Uterus (tissue), 2 donors: ENCODE data around the gene RSRP1.
"Not testable (repeated sequence)": the region's sequence is repeated elsewhere in the genome, so short reads cannot be mapped to it uniquely, and the experiment has no call there.

Experiments
- CTCF ChIP-seq, 4 experiments: fragments of 200-600 bp in 2 of 4; fragments of 450-650 bp in 2 of 4; sonication (generic) in 2 of 4; IDR thresholded peaks; one replicate each; pipeline ENCODE4 v1.5.1; 2016 to 2019; ENCODE audit warnings: antibody characterized with exemption in 4 of 4, mild to moderate bottlenecking in 2 of 4, moderate library complexity in 1 of 4
- POLR2A ChIP-seq, 2 donors: fragments of 450-650 bp; IDR thresholded peaks; one replicate each; pipeline ENCODE4 v1.6.1; 2016; ENCODE audit warnings: antibody characterized with exemption in 2 of 2, mild to moderate bottlenecking in 1 of 2, moderate library complexity in 1 of 2

GRCh38 chr1:25287164-25287563 is 39.9 kb upstream of the RSRP1 start:
- TF ChIP-seq POLR2A, CTCF (IDR thresholded peaks at IDR 0.05): not testable (repeated sequence)
